Activated CD4-positive, alpha-beta memory T cell treated with anti-CD3 and anti-CD28 coated beads for 36 hours (primary cell): ENCODE measurements around the gene UTY. TPM values are rescaled to one million over a fixed set of nuclear protein-coding genes. Genes with fewer than 3 reads are reported as not detected.

Source experiments
- CTCF ChIA-PET: fragments of 350-600 bp; sonication (Branson Sonifier 250); formaldehyde crosslinking; loops from one replicate; lab custom pipeline; 2021; ENCODE audit warnings: antibody characterized with exemption, inconsistent platforms; lab: Charles Lee
- POLR2A ChIA-PET: fragments of 350-600 bp; sonication (Branson Sonifier 250); formaldehyde crosslinking; loops from one replicate; lab custom pipeline; 2021; ENCODE audit warnings: antibody characterized with exemption; lab: Charles Lee
- DNase-seq: peaks from one replicate; pipeline ENCODE4 v3.0.0-alpha.2; 2020
- H3K27ac Mint-ChIP-seq: one replicate; pipeline ENCODE4 v1.8.0; 2021; ENCODE audit warnings: mixed read lengths
- H3K27me3 Mint-ChIP-seq: one replicate; pipeline ENCODE4 v1.8.0; 2021; ENCODE audit warnings: mixed read lengths
- H3K36me3 Mint-ChIP-seq: one replicate; pipeline ENCODE4 v1.8.0; 2021; ENCODE audit warnings: mixed read lengths
- H3K4me1 Mint-ChIP-seq: one replicate; pipeline ENCODE4 v1.8.0; 2021; ENCODE audit warnings: low read depth, mixed read lengths
- H3K4me3 Mint-ChIP-seq: one replicate; pipeline ENCODE4 v1.8.0; 2021; ENCODE audit warnings: mild to moderate bottlenecking, mixed read lengths
- H3K9me3 Mint-ChIP-seq: one replicate; pipeline ENCODE4 v1.8.0; 2021; ENCODE audit warnings: mixed read lengths
- intact Hi-C: fragments of 100-400 bp; cut with micrococcal nuclease; formaldehyde crosslinking; loops from one replicate; pipeline ENCODE4 v1.15.1; 2023
- total RNA-seq, 2 experiments: library from RNA; stranded (reverse); gene quantifications; one replicate each; pipeline ENCODE4 v1.2.3, GENCODE V29; 2021

The UTY gene
- total RNA-seq, 2 experiments from 2014 or later: 16.0 to 18.3 TPM

DNA sequence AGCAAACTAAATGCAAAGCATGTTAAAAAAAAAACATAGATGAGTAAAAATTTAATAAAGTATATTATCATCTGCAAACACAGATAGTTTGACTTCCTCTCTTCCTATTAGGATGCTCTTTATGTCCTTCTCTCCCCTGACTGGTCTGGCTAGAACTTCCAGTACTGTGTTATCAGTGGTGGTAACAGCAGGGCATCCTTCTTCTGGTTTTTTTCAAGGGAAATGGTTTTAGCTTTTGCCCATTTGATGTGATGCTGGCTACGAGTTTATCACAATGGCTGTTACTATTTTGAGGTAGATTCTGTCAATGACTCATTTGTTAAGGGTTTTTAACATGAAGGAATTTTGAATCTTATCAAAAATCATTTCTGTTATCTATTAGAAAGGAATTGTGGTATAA is 34.3 kb downstream of the UTY start:
- Mint-ChIP-seq H3K27me3 (no peaks in the 10 kb centered on the region), H3K36me3 (peaks cover 13% of the 10 kb centered on the region), H3K4me3 (no peak overlapping the region), H3K9me3 (no peaks in the 10 kb centered on the region), H3K27ac (no peak overlapping the region), H3K4me1 (peaks cover 38% of the 10 kb centered on the region)
- intact Hi-C loops: no loop called here
- ChIA-PET POLR2A (no interaction called here), CTCF (interaction anchor here (3.0 kb wide), 1 partner anchor 9 kb away, joined by 11 read pairs; no protein-coding TSS in a partner anchor)
- no peak for DNase-seq

DNA sequence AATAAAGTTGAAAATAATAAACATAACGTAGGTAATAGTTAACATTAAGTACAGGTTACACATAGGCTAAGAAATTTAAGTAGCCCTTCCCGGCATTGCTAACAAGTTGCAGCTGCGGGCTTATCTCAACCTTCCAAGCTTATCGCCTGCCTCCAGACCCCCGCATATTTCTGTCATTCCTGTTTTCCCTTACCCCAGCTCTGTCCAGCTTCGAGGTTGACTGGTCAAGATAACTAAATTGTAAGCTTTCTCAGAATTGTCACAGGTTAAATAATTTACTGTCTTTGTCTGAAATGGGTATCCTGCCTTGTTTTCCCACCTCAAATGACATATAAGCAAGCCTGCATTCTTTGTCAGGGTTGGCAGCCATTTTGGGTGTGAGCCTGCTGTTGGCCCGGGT is 36.7 kb downstream of the UTY start:
- Mint-ChIP-seq H3K27me3 (no peaks in the 10 kb centered on the region), H3K4me3 (no peak overlapping the region), H3K9me3 (no peaks in the 10 kb centered on the region), H3K4me1 (peaks cover 30% of the 10 kb centered on the region), H3K36me3 (peaks cover 13% of the 10 kb centered on the region), H3K27ac (no peak overlapping the region)
- DNase-seq: no peak
- intact Hi-C loops: no loop called here
- ChIA-PET POLR2A (no interaction called here), CTCF (no interaction called here)

DNA sequence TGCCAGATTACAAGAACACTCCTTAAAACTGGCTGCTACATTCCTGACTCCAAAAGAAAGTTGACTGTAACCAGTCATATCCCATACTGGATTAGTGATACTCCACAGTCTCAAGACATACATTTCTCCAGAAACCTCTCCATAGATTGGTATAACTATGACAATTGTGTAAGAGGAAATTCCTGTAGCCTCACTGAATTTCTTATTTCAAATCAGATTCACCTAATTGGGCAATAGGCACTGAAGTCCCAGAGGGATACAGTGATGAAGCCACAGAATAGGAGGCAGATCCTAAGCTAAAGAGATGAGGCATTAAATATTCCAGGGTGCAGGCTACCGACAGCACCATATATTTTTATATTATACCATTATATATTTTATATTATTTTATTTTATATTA is 39.0 kb downstream of the UTY start:
- peaks cover 42% of the 10 kb centered on the region for H3K4me1 Mint-ChIP-seq
- CTCF ChIA-PET: no interaction called here
- H3K27me3 Mint-ChIP-seq: no peaks in the 10 kb centered on the region
- H3K36me3 Mint-ChIP-seq: peaks cover 14% of the 10 kb centered on the region
- no peak overlapping the region for H3K27ac Mint-ChIP-seq
- intact Hi-C loops: no loop called here
- H3K4me3 Mint-ChIP-seq: no peak overlapping the region
- POLR2A ChIA-PET: no interaction called here
- H3K9me3 Mint-ChIP-seq: no peaks in the 10 kb centered on the region
- DNase-seq: no peak

DNA sequence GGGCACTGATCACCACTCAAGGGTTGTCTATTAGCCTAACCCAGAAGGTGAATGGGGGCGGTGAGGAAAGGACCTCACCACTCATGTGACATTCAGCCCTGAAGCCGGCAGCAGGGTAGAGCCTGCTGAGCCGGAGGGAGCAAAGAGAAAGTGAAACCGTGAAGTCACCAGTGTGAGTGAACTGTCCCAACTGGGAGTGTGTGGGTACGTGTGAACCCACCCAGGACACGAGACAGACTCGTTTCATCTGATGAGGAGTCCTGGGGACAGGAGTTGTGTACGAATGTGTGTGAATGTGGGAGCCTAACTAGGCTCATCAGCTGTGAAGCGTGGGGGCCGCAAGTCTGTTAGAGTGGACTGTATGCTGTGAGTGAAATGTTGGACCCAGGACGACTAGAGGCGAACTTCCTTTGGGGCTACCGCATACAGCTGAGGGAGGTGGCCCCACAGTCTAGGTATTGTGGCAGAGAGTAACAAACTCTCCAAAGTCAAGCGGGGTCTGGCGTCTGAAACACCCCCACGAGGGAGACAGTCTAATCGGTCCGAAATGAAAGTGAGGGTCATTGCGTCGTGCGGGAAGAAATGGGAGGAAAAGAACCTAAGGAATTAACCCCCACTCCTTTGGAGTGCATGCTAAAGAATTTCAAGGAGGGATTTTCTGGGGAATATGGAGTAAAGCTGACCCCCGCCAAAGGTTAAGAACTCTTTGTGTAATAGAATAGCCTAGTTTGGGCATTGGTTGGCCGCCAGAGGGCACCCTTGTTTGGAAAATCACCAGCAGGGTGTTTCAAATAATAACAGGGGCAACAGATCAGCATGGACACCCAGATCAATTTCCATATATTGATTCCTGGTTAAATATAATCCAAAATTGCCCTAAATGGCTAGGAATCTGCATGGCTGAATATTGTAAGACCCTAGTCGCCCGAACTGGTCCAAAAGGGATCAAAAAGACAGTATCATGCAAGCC is 43.6 kb downstream of the UTY start:
- intact Hi-C loops: loop anchor here (1.0 to 5.0 kb wide), 4 partner anchors 43 to 293 kb away; no protein-coding TSS in a partner anchor
- Mint-ChIP-seq H3K4me1 (peaks cover 56% of the 10 kb centered on the region), H3K36me3 (peaks cover 33% of the 10 kb centered on the region), H3K27ac (peak overlapping the region; percentile 94), H3K4me3 (peak overlapping the region; percentile 90), H3K9me3 (peaks cover 21% of the 10 kb centered on the region), H3K27me3 (no peaks in the 10 kb centered on the region)
- ChIA-PET POLR2A (interaction anchor here (0.9 to 1.0 kb wide), 2 partner anchors 267 to 532 kb away, joined by 3 read pairs; partner anchors contain the start of genes DDX3Y and TMSB4Y), CTCF (interaction anchor here (0.7 to 2.1 kb wide), 10 partner anchors 9 to 383 kb away, joined by 3 to 11 read pairs (median 4); no protein-coding TSS in a partner anchor)
- peak; percentile 69 for DNase-seq

DNA sequence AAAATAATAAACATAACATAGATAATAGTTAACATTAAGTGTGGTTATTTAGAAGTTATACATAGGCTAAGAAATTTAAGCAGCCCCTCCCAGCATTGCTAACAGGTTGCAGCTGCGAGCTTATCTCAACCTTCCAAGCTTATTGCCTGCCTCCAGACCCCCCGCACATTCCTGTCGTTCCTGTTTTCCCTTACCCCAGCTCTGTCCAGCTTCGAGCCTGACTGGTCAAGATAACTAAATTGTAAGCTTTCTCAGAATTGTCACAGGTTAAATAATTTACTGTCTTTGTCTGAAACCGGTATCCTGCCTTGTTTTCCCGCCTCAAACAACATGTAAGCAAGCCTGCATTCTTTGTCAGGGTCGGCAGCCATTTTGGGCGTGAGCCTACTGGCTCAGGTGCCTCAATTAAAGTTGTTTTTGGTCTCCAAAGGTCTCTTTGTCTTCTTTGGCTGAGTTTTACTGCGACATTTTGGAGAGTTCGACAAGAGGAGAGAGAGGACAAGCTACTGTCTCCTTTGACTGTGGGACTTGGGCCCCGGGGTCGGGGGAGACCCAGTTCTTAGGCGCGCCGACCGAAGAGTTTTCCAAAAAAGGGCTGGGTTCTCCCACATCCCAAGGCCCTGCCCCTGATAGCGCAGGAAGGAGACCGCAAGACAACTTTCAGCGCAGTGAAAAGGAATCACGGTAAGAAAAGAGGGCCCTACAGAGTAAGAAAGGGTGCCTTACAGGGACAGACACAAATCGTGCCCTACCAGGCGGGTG is 44.4 kb downstream of the UTY start:
- Mint-ChIP-seq H3K36me3 (peaks cover 40% of the 10 kb centered on the region), H3K4me3 (peak overlapping the region; percentile 90), H3K27me3 (no peaks in the 10 kb centered on the region), H3K9me3 (peaks cover 25% of the 10 kb centered on the region), H3K27ac (peak overlapping the region; percentile 94), H3K4me1 (peaks cover 50% of the 10 kb centered on the region)
- DNase-seq: no peak
- ChIA-PET CTCF (interaction anchor here (1.4 to 2.1 kb wide), 2 partner anchors 11 to 92 kb away, joined by 4 to 11 read pairs; no protein-coding TSS in a partner anchor), POLR2A (no interaction called here)
- intact Hi-C loops: loop anchor here (5.0 kb wide), 1 partner anchor 58 kb away; no protein-coding TSS in a partner anchor

DNA sequence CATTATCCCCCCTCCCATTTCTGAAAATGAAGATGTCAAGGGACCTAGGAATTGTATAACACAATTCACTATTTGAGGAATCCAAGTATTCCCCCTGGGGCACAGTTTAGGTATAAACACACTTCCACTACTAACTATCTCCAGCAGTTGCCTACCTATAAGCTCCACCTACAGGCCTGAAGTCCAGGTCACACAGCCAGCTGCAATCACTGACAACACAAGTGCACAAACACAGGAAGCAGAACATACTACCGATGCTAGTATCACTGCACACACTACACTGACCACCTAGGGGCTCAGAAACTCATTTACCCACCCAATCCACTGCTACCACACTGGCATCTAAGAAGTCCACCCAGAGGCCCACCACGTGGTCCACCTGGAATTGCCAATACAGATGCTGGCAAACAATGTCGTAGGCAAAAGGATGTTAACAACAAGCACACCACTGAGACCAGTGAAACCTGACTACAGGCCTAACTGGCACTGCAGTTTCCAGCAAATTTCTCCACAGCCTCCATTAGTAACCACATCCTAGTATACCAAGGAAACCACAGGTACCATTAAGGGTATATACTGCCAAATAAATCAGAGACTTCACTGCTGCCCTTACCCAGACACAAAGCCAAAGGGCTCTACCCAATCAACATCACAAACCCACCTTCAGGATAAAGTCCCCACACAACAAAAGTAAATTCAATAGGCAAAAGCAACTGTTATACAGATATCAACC is 47.4 kb downstream of the UTY start:
- Mint-ChIP-seq H3K36me3 (peaks cover 62% of the 10 kb centered on the region), H3K4me3 (no peak overlapping the region), H3K27me3 (no peaks in the 10 kb centered on the region), H3K9me3 (peaks cover 45% of the 10 kb centered on the region), H3K4me1 (peaks cover 51% of the 10 kb centered on the region), H3K27ac (peak overlapping the region; percentile 70)
- no peak for DNase-seq
- intact Hi-C loops: no loop called here
- CTCF ChIA-PET: no interaction called here
- POLR2A ChIA-PET: no interaction called here

DNA sequence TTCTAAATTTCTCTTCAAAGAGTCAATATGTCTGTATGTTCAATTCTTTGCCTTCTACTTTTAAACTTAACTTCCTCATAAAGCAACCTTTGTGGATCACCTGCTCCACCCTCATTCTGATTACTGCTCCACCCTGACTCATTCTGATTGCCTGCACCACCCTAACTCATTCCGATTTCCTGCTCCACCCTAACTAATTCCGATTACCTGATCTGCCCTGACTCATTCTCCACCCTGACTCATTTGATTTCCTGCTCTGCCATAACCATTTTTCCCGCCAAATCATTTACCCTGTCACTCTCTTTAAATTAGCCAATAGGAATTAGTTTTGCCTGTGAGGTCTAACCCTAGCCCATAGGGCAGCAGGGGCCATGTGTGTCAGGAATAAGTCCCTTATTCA is 50.3 kb downstream of the UTY start:
- Mint-ChIP-seq H3K4me3 (no peak overlapping the region), H3K27me3 (no peaks in the 10 kb centered on the region), H3K4me1 (peaks cover 43% of the 10 kb centered on the region), H3K9me3 (peaks cover 51% of the 10 kb centered on the region), H3K27ac (no peak overlapping the region), H3K36me3 (peaks cover 74% of the 10 kb centered on the region)
- no peak for DNase-seq
- CTCF ChIA-PET: no interaction called here
- intact Hi-C loops: no loop called here
- POLR2A ChIA-PET: no interaction called here

DNA sequence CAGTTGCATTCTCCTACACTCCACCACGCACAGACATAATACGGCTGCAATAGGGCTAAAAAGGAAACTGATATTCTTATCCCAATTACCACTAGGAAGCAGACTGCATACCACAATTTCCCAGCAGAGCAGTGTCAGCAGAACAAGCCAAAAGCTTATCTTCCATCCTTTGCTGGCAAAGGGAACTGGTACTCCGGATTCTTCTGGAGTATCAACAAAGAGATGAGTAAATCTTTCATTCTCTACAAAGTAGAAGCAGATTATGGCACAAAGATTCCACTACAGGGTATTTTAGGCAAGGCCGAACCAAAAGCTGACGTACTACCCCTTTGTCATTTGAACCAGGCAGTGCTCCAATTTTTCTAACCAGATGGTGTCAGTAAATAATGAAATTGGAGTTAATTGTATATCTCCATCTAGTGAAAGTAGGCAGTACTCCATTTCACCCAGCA is 56.5 kb downstream of the UTY start:
- ChIA-PET CTCF (no interaction called here), POLR2A (no interaction called here)
- no peaks in the 10 kb centered on the region for H3K27me3 Mint-ChIP-seq
- peaks cover 68% of the 10 kb centered on the region for H3K4me1 Mint-ChIP-seq
- H3K27ac Mint-ChIP-seq: no peak overlapping the region
- intact Hi-C loops: no loop called here
- H3K36me3 Mint-ChIP-seq: peaks cover 42% of the 10 kb centered on the region
- no peak for DNase-seq
- H3K4me3 Mint-ChIP-seq: no peak overlapping the region
- peaks cover 12% of the 10 kb centered on the region for H3K9me3 Mint-ChIP-seq

DNA sequence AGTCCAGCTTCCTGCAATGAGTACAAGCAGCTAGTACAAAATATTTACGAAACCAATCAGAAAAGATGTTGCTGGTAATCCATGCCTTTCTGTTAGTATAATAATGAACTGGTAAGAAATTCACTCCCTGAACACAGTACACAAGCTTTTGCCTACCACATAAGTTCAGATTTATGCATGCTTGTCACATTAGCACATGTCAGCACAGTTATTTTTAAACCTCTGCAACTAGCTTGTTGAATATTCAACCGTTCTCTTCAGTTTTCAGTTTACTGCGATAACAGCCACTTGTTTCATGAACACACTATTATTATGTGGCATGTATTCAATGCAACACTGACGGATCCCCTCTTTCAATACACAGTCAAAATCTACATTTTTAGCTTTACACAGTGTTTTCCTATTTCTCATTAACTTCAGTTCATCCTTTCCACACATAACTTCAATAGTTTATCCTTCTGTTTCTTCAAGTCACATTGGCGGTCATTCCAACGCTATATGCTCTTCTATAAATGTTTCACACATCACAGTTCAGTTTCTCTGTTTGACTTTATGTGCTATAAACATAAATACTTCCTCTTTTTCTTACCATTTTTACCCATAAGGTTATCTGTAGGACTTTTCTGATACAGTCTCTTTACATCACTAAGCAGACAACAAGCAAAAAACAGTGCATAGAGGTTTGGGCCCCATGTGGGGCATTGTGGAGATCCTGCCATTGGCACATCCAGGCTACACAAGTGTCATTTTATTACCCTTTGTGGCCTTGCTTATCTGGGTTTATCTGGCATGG is 62.8 kb downstream of the UTY start:
- ChIA-PET CTCF (no interaction called here), POLR2A (no interaction called here)
- Mint-ChIP-seq H3K4me1 (peaks cover 47% of the 10 kb centered on the region), H3K4me3 (no peak overlapping the region), H3K36me3 (peaks cover 6% of the 10 kb centered on the region), H3K27me3 (no peaks in the 10 kb centered on the region), H3K27ac (no peak overlapping the region), H3K9me3 (no peaks in the 10 kb centered on the region)
- no peak for DNase-seq
- intact Hi-C loops: no loop called here

DNA sequence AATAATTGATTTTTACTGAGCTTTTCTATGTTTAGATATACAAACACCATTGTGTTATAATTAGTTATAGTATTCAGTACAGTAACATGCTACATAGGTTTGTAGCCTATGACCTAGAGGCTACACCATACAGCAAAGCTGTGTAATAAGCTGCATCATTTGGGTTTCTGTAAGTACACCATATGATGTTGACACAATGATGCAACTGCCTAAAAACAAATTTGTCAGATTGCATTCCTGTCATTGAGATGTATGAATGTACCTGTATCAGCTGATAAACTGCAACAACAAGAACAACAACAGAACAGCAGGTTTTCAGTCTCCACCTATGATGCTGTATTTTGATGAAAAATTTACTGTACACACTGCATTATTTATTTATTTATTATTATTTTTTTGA is 64.3 kb downstream of the UTY start:
- Mint-ChIP-seq H3K27me3 (no peaks in the 10 kb centered on the region), H3K4me3 (no peak overlapping the region), H3K27ac (no peak overlapping the region), H3K9me3 (no peaks in the 10 kb centered on the region), H3K4me1 (peaks cover 41% of the 10 kb centered on the region), H3K36me3 (peaks cover 6% of the 10 kb centered on the region)
- ChIA-PET POLR2A (no interaction called here), CTCF (interaction anchor here (0.9 kb wide), 1 partner anchor 12 kb away, joined by 3 read pairs; no protein-coding TSS in a partner anchor)
- intact Hi-C loops: no loop called here
- no peak for DNase-seq

DNA sequence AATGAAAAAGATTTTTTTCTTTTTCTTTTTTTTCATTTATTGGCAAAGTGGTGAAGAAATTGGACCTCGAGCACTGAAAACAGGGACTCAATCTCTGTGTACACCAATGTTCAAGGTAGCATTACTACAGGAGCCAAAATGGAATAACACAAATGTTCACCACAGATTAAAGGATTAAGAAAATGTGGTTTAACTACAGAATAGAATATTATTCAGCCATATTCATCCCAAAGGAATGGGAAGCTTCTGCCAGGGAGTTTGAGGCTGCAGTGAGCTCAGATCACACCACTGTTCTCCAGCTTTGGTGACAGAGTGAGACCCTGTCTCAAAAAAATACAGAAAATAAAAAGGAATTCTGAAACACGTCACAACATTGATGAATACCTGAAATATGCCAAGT is 81.0 kb downstream of the UTY start:
- CTCF ChIA-PET: no interaction called here
- Mint-ChIP-seq H3K9me3 (no peaks in the 10 kb centered on the region), H3K27me3 (no peaks in the 10 kb centered on the region), H3K4me1 (peaks cover 19% of the 10 kb centered on the region), H3K4me3 (no peak overlapping the region), H3K36me3 (peaks cover 11% of the 10 kb centered on the region), H3K27ac (no peak overlapping the region)
- intact Hi-C loops: no loop called here
- DNase-seq: no peak
- POLR2A ChIA-PET: interaction anchor here (0.5 kb wide), 1 partner anchor 88 kb away, joined by 4 read pairs; no protein-coding TSS in a partner anchor
